COLO668 (cell line): ENCODE data around the gene ZNF292.
"Not testable (repeated sequence)": the region's sequence is repeated elsewhere in the genome, so short reads cannot be mapped to it uniquely, and the experiment has no call there.

ENCODE experiments used
- DNase-seq: peaks from one replicate; lab custom pipeline; 2025; ENCODE audit not compliant: unreplicated experiment; lab: John Stamatoyannopoulos, UW

ZNF292 gene

DNA sequence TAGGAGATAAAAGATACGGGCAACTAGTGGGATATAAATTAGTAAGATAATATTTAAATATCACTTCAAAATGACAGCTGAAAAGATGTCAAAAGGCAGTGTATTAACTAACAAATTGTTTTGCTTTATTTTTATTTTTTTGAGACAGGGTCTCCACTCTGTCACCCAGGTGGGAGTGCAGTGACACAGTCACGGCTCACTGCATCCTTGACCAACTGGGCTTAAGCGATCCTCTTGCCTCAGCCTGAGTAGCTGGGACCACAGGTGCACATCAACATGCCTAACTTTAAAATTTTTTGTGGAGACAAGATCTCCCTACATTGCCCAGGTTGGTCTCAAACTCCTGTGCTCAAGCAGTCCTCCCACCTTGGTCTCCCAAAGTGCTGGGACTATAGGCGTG lies 5.9 kb downstream of the ZNF292 start:
- no peak for DNase-seq

DNA sequence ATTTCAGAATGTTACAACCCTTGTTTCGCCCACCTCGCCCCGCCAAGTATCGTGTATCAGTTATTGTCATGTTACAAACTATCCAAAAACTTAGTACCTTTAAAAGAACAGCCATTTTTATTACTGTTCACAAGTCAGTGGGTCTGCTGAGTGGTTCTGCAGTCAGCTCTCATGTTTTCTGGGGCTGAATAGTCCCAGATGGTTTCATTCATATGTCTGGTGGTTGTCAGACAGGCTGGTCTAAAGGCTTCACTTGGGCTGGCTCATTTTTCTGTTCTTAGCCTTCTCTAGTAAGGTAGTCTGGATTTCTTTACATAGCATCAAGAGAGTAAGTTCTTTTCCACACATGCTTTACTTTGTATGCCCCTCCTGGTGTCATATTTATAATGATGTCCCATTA lies 8.6 kb downstream of the ZNF292 start:
- no peak for DNase-seq

- no peak for DNase-seq
Observed at GRCh38 chr6:87164506-87164905, 9.1 kb downstream of the ZNF292 start.

- DNase-seq: no peak
Observed at GRCh38 chr6:87165185-87165584, 9.8 kb downstream of the ZNF292 start.

GRCh38 chr6:87171938-87172633 lies 16.7 kb downstream of the ZNF292 start:
- no peak for DNase-seq

DNA sequence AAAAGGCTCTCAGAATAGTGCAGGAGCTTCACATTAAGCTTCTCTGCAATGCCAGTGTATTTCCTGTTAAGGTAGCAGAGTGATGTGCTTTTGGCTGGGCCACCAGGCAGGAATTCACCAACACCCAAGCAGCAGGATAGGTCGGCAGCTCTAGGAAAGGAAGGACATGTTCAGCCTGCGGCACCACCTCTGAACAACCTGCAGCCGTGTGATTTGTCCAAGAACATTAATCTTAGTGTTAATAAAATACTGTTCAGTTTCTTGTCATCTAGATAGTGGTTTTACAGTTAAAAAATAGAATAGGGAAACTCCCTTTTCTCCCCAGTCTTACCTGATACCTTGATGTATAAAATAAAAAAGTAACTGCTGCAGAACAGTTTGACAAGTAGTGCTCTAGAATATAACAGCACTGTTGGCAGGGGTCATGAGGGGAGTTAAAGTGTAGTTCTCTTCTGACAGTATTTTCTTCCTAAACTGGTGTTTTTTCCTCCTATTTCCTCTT lies 18.8 kb downstream of the ZNF292 start:
- no peak for DNase-seq

DNA sequence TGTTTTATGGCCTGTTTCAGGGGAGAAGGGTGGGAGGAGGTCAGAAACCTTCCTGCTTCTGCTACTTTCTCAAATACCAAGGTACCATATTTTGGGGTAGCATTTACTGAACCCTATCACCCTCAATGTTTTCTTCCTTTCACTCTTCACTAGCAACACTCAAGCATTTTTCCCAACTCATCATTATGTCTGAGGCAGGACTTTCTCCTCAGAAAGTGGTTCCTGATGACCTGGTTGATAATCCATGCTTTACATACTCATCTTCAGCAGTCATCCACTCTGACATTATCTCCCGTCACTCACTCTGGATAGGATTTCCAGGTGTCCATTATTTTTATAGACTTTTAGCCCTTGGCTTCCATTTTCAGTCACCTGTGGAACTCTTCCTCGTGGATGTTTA lies 21.1 kb downstream of the ZNF292 start:
- no peak for DNase-seq

DNA sequence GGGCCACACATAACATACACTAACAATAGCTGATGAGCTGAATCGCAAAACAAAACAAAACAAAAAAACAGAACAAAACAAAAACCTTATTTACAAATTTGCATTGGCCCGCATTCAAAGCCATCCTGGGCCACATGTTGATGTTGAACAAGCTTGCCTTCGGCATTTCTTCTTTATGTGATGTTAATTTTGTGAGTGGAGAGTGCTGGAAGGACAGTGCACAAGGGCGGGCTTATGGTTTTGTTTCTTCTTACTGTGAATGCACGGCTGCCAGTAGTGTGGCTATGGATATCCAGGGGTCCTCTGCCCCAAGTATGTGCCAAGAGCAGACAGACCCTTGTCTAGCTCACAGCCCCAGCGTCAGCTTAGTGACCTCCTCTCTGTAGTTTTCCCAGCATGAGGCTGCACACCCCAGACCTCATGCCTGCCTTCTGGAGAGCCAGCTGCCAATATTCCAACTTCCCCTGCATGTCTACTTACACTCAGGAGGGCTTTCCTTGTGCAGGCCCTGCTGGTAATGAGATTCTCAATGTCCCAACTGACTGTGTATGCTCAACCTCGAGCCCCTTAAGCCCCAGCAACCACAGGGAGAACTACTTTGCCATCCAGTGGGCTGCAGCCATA lies 24.9 kb downstream of the ZNF292 start:
- no peak for DNase-seq

DNA sequence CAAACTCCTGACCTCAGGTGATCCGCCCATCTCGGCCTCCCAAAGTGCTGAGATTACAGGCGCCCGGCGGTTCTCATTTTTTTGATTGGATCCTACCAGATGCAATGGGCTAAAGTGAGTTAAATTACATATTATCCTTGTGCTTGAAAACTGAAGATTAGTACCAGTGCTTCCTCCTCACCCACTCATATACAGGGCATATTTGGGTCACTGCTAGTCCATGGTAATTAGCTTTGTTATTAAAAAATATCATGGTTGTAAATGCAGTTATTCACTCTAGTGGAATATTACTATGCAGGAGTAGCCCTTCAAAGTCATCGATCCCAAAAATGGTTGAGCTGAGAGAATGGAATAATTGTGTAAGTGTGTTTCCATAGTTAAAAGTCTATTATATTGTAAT lies 26.5 kb downstream of the ZNF292 start:
- no peak for DNase-seq

GRCh38 chr6:87182321-87182720 lies 27.0 kb downstream of the ZNF292 start:
- no peak for DNase-seq

GRCh38 chr6:87182940-87183339 lies 27.6 kb downstream of the ZNF292 start:
- no peak for DNase-seq

GRCh38 chr6:87183687-87184086 lies 28.3 kb downstream of the ZNF292 start:
- no peak for DNase-seq

DNA sequence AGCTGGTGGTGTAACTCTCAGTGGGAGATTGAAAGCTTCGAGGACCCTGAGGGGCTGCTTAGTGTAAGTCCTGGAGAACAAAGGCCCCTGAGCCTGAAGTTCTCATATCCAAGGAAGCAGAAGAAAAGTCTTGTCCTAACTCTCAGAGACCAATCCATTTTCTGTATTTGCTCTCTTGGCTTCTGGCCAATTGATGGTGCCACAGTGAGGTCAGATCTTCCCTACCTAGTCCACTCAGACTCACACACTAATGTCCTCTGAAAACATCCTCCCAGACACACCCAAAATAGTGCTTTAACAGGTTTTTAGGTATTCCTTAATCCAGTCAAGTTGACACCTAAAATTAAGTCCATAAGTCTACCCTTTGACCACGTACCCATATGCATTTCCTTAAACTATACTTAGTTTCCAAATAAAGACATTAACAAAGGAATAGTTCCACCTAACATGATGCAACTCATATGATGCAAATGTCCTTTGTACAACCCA lies 29.4 kb downstream of the ZNF292 start:
- DNase-seq: peak; percentile 16

DNA sequence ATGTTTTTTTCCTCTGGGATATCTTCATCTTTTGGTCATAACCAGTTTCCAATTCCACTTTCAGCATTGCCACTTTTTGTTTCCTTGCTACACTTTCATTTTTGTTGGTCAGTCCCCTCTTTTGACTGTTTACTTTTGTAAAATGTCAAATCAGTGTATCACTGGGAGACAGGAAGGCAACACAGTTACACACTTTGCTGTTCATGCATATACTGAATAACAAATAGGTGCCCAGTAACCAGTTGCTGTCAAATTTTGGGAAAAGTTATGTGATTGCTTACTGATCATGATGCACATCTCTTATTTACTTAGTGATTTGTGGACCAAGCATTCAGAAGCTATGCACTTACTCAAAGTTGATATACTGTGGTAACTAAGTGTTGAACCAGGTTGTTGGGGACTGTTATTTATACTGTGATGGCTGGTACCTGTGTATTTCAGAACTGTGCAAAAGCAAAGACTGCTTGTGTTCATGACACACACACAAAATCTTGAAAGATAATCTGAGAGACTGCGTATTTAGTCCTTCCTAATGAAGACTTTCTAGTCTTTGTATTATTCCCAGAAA lies 41.0 kb downstream of the ZNF292 start:
- no peak for DNase-seq

- DNase-seq: no peak
Observed at GRCh38 chr6:87197547-87197946, 42.2 kb downstream of the ZNF292 start.

DNA sequence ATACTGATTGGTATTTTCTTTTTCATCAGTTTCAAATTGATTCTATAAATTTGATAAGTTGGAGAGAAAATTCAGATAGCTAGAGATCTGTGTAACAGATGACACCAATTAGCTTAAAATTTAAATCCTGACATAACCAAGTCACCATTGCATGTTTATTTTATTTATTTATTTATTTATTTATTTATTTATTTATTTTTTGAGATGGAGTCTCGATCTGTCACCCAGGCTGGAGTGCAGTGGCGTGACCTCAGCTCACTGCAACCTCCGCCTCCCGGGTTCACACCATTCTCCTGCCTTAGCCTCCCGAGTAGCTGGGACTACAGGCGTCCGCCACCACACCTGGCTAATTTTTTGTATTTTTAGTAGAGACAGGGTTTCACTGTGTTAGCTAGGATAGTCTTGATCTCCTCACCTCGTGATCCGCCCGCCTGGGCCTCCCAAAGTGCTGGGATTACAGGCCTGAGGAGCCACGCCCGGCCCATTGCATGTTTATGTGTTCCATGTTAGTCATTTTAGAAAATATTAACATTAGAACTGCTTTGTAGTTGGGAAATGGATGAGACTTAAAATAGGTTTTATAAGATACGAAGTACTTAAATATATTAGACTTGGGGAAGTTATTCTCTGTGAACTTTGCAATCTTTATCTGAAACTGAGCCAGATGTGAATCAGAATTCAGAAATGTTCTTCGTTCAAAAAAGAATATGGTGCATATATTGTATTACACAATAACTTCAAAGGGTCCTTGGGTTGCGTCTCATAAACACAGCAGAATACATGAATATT lies 42.9 kb downstream of the ZNF292 start:
- DNase-seq: not testable (repeated sequence)

GRCh38 chr6:87199787-87200186 lies 44.4 kb downstream of the ZNF292 start:
- DNase-seq: no peak

DNA sequence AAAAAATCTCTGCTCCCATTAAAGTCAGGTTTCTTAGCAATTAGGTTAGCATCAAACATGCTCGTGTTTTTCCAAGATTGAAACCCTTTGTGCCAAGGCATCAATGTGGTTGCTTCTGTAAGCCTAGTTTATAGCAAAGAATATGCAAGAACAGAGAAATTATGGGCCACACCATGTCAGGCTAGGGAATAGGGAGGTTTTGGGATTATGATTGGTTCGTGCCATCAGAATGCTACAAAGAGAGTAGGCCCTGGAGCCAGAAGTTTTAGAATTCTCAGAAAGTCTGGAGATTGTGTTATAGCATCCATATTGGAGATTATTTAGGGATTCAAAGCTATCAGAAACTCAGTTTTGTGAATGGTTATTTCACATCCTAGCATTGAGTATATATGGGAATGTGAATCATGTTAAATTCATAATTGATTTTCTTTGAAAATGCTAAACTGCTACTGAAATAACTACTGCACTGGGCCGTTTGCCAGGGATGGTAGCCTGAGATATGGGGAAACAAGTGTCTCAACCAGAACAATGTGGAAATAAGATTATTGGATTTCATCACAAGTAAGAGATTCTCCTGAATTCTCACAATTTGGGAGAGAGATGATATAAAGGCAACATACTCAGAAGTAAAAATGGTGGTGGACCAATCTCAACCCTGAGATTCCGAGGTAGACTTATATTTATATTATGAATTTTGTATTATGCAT lies 45.3 kb downstream of the ZNF292 start:
- DNase-seq: no peak

GRCh38 chr6:87203448-87204023 lies 48.2 kb downstream of the ZNF292 start:
- no peak for DNase-seq

GRCh38 chr6:87209812-87210211 lies 54.4 kb downstream of the ZNF292 start:
- no peak for DNase-seq
